ENCODE results near the gene POU6F2. TPM values are rescaled to one million over a fixed set of nuclear protein-coding genes. Genes with fewer than 3 reads are reported as not detected.

POU6F2 gene
- total and polyA plus RNA-seq, 2 of the 4 experiments (the other 2 are of a cell fraction): not detected

DNA sequence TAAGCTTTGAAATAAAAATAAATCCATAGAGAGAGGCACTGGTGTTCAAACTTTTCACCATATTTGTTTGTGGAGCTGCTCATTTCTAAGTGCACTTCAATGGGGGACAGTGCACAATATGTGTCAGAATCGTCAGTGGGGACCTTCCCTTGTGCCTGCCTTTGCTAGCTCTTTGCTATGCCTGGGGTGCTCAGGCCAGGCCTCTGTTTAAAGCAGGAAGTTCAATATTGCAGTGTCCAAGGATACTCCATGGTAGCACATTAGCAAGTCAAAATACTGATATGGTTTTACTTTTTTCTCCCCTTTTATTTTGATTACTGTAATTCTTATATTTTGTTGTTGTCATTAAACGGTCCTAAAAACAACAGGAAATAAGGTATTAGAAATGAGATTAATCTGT lies 113.4 kb downstream of the POU6F2 start:
- H2BK15ac ChIP-seq (ENCODE audit: low read depth, low read length): no peak overlapping the region
- CTCF ChIA-PET: interaction anchor here (0.5 kb wide), 1 partner anchor 302 kb away, joined by 3 read pairs; no protein-coding TSS in a partner anchor
- in situ Hi-C loops (cut with MboI; ENCODE audit: low sequenced_read_pairs) (no loop called here), dilution Hi-C loops (cut with HindIII; ENCODE audit: low sequenced_read_pairs, unreplicated experiment) (no loop called here), intact Hi-C loops (cut with micrococcal nuclease) (no loop called here)
- H3K23ac ChIP-seq (ENCODE audit: low read depth, low read length): no peak overlapping the region
- no peak overlapping the region for H2BK5ac ChIP-seq (ENCODE audit: low read depth, low read length, poor library complexity, severe bottlenecking)
- no peak overlapping the region for H3K56ac ChIP-seq (ENCODE audit: extremely low read depth, insufficient read depth, low read length)
- H3K4me3 ChIP-seq (ENCODE audit: insufficient read depth, low read depth, low read length): no peak overlapping the region
- H3K9me1 ChIP-seq (ENCODE audit: insufficient read depth, low read length): no peaks in the 10 kb centered on the region
- no CpG with 5 or more reads among the region's 2 CpGs for WGBS, 2 experiments (ENCODE audit: extremely low coverage in 2 of 2, insufficient read length in 1 of 2)
- H3K4me2 ChIP-seq (ENCODE audit: low read depth, low read length): no peak overlapping the region
- ATAC-seq (ENCODE audit: low read depth): no peak
- H2AK9ac ChIP-seq (replicated peaks; ENCODE audit: low read depth, low read length, poor library complexity): no peak overlapping the region
- no peak overlapping the region for H3K9ac ChIP-seq (ENCODE audit: low read depth, low read length)
- no peak overlapping the region for H3K27ac ChIP-seq (ENCODE audit: insufficient read depth, low read length)
- BruUV-seq (replicated peaks): no TSS peak
- H3K14ac ChIP-seq (replicated peaks; ENCODE audit: low read depth, low read length): no peak overlapping the region
- no peaks in the 10 kb centered on the region for H3K27me3 ChIP-seq (ENCODE audit: control insufficient read depth, insufficient read depth, low read length)
- no peak overlapping the region for H2AFZ ChIP-seq (replicated peaks; ENCODE audit: low read length, poor library complexity)
- no peak overlapping the region for H3K18ac ChIP-seq (ENCODE audit: low read depth, low read length)
- TF ChIP-seq, protein P1, sequence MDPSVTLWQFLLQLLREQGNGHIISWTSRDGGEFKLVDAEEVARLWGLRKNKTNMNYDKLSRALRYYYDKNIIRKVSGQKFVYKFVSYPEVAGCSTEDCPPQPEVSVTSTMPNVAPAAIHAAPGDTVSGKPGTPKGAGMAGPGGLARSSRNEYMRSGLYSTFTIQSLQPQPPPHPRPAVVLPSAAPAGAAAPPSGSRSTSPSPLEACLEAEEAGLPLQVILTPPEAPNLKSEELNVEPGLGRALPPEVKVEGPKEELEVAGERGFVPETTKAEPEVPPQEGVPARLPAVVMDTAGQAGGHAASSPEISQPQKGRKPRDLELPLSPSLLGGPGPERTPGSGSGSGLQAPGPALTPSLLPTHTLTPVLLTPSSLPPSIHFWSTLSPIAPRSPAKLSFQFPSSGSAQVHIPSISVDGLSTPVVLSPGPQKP (IDR thresholded peaks at IDR 0.05; ENCODE audit: borderline replicate concordance, low read depth, low read length): no peak
- TF ChIP-seq CEBPB (IDR thresholded peaks at IDR 0.05; ENCODE audit: low read depth, low read length) (no peak), RAD21 (IDR thresholded peaks at IDR 0.05; ENCODE audit: low read length) (no peak)
- TF ChIP-seq, protein P2, sequence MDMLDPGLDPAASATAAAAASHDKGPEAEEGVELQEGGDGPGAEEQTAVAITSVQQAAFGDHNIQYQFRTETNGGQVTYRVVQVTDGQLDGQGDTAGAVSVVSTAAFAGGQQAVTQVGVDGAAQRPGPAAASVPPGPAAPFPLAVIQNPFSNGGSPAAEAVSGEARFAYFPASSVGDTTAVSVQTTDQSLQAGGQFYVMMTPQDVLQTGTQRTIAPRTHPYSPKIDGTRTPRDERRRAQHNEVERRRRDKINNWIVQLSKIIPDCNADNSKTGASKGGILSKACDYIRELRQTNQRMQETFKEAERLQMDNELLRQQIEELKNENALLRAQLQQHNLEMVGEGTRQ (IDR thresholded peaks at IDR 0.05; ENCODE audit: low read depth, low read length): no peak
- POLR2A ChIA-PET (ENCODE audit: unreplicated experiment): no interaction called here
- H4K5ac ChIP-seq (ENCODE audit: low read depth, low read length): no peak overlapping the region
- no peaks in the 10 kb centered on the region for H4K20me1 ChIP-seq (ENCODE audit: insufficient read depth, low read length)
- H3K4ac ChIP-seq (ENCODE audit: low read depth, low read length): no peak overlapping the region
- no peaks in the 10 kb centered on the region for H3K36me3 ChIP-seq (ENCODE audit: control insufficient read depth, insufficient read depth, low read length)
- no peaks in the 10 kb centered on the region for H3K79me1 ChIP-seq (ENCODE audit: low read depth in 1 of 2, low read length in 2 of 2)
- H3K9me3 ChIP-seq (ENCODE audit: control insufficient read depth, insufficient read depth, low read length): no peaks in the 10 kb centered on the region
- H2BK20ac ChIP-seq (ENCODE audit: low read depth, low read length): no peak overlapping the region
- no peak overlapping the region for H2AK5ac ChIP-seq (ENCODE audit: low read depth, low read length)
- no peak overlapping the region for H4K8ac ChIP-seq (ENCODE audit: low read depth in 2 of 2, low read length in 2 of 2)
- H2BK120ac ChIP-seq (ENCODE audit: low read depth, low read length): no peak overlapping the region
- H3K4me1 ChIP-seq (ENCODE audit: control insufficient read depth, insufficient read depth, low read length): no peaks in the 10 kb centered on the region
- DNase-seq: no peak
- H4K91ac ChIP-seq (ENCODE audit: insufficient read depth, low read depth, low read length): no peak overlapping the region

Data from IMR-90 (cell line).